ENCODE results near the gene DLGAP4.

DLGAP4 gene

GRCh38 chr20:36386236-36386635 is 80.1 kb downstream of the DLGAP4 start:
- H3K27ac ChIP-seq = no peak overlapping the region
- no peak for TF ChIP-seq CTCF (conservative IDR thresholded peaks at IDR 0.05)

- TF ChIP-seq CTCF (conservative IDR thresholded peaks at IDR 0.05) = no peak
- no peak overlapping the region for H3K27ac ChIP-seq
Measured at GRCh38 chr20:36390269-36390668, 84.1 kb downstream of the DLGAP4 start.

GRCh38 chr20:36390719-36391415 is 84.7 kb downstream of the DLGAP4 start:
- no peak for TF ChIP-seq CTCF (conservative IDR thresholded peaks at IDR 0.05)
- H3K27ac ChIP-seq = no peak overlapping the region

- no peak overlapping the region for H3K27ac ChIP-seq
- no peak for TF ChIP-seq CTCF (conservative IDR thresholded peaks at IDR 0.05)
Measured at GRCh38 chr20:36391456-36391855, 85.3 kb downstream of the DLGAP4 start.

GRCh38 chr20:36391955-36392354 is 85.8 kb downstream of the DLGAP4 start:
- TF ChIP-seq CTCF (conservative IDR thresholded peaks at IDR 0.05) = no peak
- H3K27ac ChIP-seq = no peak overlapping the region

- H3K27ac ChIP-seq = no peak overlapping the region
- TF ChIP-seq CTCF (conservative IDR thresholded peaks at IDR 0.05) = no peak
Measured at GRCh38 chr20:36392989-36393388, 86.8 kb downstream of the DLGAP4 start.

GRCh38 chr20:36394340-36394965 is 88.3 kb downstream of the DLGAP4 start:
- TF ChIP-seq CTCF (conservative IDR thresholded peaks at IDR 0.05) = no peak
- H3K27ac ChIP-seq = no peak overlapping the region
